ENCODE measurements around the gene F13B. TPM values are rescaled to one million over a fixed set of nuclear protein-coding genes. Genes with fewer than 3 reads are reported as not detected.

The F13B gene
- total and polyA plus RNA-seq, 2 donors (not counting 3 experiments of a cell fraction or from before 2014, with no cell fraction given) = not detected

- no peaks in the 10 kb centered on the region for H3K27me3 ChIP-seq (ENCODE audit: control insufficient read depth in 2 of 2, insufficient read depth in 2 of 2, low read length in 2 of 2)
- TF ChIP-seq EZH2 (IDR thresholded peaks at IDR 0.05; ENCODE audit: borderline replicate concordance, low read depth, low read length, severe bottlenecking) (no peak), CTCF (IDR thresholded peaks at IDR 0.05; ENCODE audit: extremely low read depth in 1 of 2, insufficient read depth in 1 of 2, low read depth in 1 of 2, low read length in 2 of 2) (no peak), POLR2A (IDR thresholded peaks at IDR 0.05; ENCODE audit: low read depth, low read length) (no peak), MAX (IDR thresholded peaks at IDR 0.05; ENCODE audit: insufficient read depth, insufficient read length) (no peak), GATA2 (IDR thresholded peaks at IDR 0.05; ENCODE audit: insufficient read depth, insufficient read length, low read depth, low read length) (no peak), FOS (IDR thresholded peaks at IDR 0.05; ENCODE audit: borderline replicate concordance, insufficient read depth, low read length) (no peak), MYC (IDR thresholded peaks at IDR 0.05; ENCODE audit: low read depth, low read length) (no peak), JUN (IDR thresholded peaks at IDR 0.05; ENCODE audit: borderline replicate concordance, insufficient read depth, insufficient read length, low read depth) (no peak), POLR2AphosphoS5 (IDR thresholded peaks at IDR 0.05; ENCODE audit: insufficient read depth, low read depth, low read length) (no peak)
- no peaks in the 10 kb centered on the region for H3K79me2 ChIP-seq (ENCODE audit: control insufficient read depth, insufficient read depth, low read length)
- no TSS peak for BruUV-seq (replicated peaks)
- CTCF ChIA-PET = interaction anchor here (1.4 kb wide), 1 partner anchor 8 kb away, joined by 6 read pairs; no protein-coding TSS in a partner anchor
- no peaks in the 10 kb centered on the region for H3K9me3 ChIP-seq (replicated peaks; ENCODE audit: control insufficient read depth, insufficient read depth, low read length)
- no peak for FAIRE-seq
- no peak overlapping the region for H3K27ac ChIP-seq (ENCODE audit: insufficient read depth, low read depth, low read length)
- DNase-seq (ENCODE audit: low read depth, low spot score) = no peak
- no peaks in the 10 kb centered on the region for H3K9me1 ChIP-seq (replicated peaks; ENCODE audit: control insufficient read depth, extremely low read depth, insufficient read depth, low read length)
- no peak overlapping the region for H3K4me2 ChIP-seq (ENCODE audit: insufficient read depth, low read length)
- H3K4me1 ChIP-seq (ENCODE audit: control insufficient read depth, extremely low read depth, insufficient read depth, low read length) = no peaks in the 10 kb centered on the region
- intact Hi-C loops (cut with micrococcal nuclease) (no loop called here), dilution Hi-C loops (cut with MboI; ENCODE audit: extremely low pct_ligation_motif_present, low sequenced_read_pairs) (no loop called here)
- no peaks in the 10 kb centered on the region for H4K20me1 ChIP-seq (replicated peaks; ENCODE audit: control insufficient read depth, extremely low read depth, insufficient read depth, low read length)
- POLR2A ChIA-PET = no interaction called here
- H3K36me3 ChIP-seq (ENCODE audit: control insufficient read depth in 2 of 2, extremely low read depth in 1 of 2, insufficient read depth in 2 of 2, low read length in 2 of 2) = peaks cover 0 to 8% of the 10 kb centered on the region in 2 experiments
- H3K4me3 ChIP-seq (replicated peaks in 1 of 3; ENCODE audit: insufficient read depth in 1 of 3, low read depth in 1 of 3, low read length in 3 of 3) = no peak overlapping the region
- H3K9ac ChIP-seq (replicated peaks; ENCODE audit: extremely low read depth, insufficient read depth, low read length) = no peak overlapping the region
- no peak overlapping the region for H2AFZ ChIP-seq (ENCODE audit: low read depth, low read length)
These were observed 26.3 kb upstream of the F13B start for GRCh38 chr1:197093226-197093885.
